Fibroblast of villous mesenchyme (primary cell): Measurements from ENCODE around the gene SRRM3. TPM values are rescaled to one million over a fixed set of nuclear protein-coding genes. Genes with fewer than 3 reads are reported as not detected.
A peak's percentile ranks its signal among the peaks of the same experiment; 100 is the strongest.
"Not testable (repeated sequence)": the region's sequence is repeated elsewhere in the genome, so short reads cannot be mapped to it uniquely, and the experiment has no call there.

Experiments
- DNase-seq: peaks from one replicate; pipeline ENCODE4 v3.0.0-alpha.2; 2010; ENCODE audit warnings: low read depth
- H3K4me3 ChIP-seq: 2 replicates; pipeline ENCODE4 v1.5.1; 2011; ENCODE audit warnings: low read depth, mild to moderate bottlenecking, low read length
- total RNA-seq: library from RNA; depleted of rRNA; stranded (reverse); fragments of >200 nt; gene quantifications from 2 replicates; pipeline ENCODE4 v1.2.3, GENCODE V29; 2012
- TF ChIP-seq, protein P1 (sequence below): IDR thresholded peaks from 2 replicates; pipeline ENCODE4 v1.5.1; 2012; ENCODE audit warnings: low read depth, mild to moderate bottlenecking, low read length; ENCODE audit not compliant: insufficient read depth

The SRRM3 gene
- total RNA-seq, 1 donor = 0.43 TPM

DNA sequence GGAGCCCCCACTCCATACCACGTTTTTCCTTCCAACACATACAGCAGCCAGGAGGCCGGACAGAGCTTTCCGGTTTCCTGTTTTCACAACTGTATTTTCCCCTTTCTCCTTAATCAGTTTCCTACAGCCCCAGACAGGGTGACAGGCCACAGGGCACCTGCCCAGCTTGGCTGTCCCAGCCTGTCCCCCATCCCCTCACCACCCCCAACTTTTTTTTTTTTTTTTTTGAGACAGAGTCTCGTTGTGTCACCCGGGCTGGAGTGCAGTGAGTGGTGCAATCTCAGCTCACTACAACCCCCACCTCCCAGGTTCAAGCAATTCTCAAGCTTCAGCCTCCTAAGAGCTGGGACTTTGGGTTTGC is 90.5 kb downstream of the SRRM3 start:
- peak overlapping the region; percentile 32 for H3K4me3 ChIP-seq
- TF ChIP-seq, protein P1, sequence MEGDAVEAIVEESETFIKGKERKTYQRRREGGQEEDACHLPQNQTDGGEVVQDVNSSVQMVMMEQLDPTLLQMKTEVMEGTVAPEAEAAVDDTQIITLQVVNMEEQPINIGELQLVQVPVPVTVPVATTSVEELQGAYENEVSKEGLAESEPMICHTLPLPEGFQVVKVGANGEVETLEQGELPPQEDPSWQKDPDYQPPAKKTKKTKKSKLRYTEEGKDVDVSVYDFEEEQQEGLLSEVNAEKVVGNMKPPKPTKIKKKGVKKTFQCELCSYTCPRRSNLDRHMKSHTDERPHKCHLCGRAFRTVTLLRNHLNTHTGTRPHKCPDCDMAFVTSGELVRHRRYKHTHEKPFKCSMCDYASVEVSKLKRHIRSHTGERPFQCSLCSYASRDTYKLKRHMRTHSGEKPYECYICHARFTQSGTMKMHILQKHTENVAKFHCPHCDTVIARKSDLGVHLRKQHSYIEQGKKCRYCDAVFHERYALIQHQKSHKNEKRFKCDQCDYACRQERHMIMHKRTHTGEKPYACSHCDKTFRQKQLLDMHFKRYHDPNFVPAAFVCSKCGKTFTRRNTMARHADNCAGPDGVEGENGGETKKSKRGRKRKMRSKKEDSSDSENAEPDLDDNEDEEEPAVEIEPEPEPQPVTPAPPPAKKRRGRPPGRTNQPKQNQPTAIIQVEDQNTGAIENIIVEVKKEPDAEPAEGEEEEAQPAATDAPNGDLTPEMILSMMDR = no peak
- DNase-seq = peak; percentile 44

- not testable (repeated sequence) for DNase-seq, H3K4me3 ChIP-seq
These were observed 91.2 kb downstream of the SRRM3 start for GRCh38 chr7:76292911-76293310.

GRCh38 chr7:76293407-76293901 is 91.8 kb downstream of the SRRM3 start:
- TF ChIP-seq, protein P1 = no peak
- no peak overlapping the region for H3K4me3 ChIP-seq
- DNase-seq = no peak

- peak overlapping the region; percentile 39 for H3K4me3 ChIP-seq
- peak; percentile 96 for DNase-seq
- TF ChIP-seq, protein P1 = no peak
These were observed 92.8 kb downstream of the SRRM3 start for GRCh38 chr7:76294344-76295024.

DNA sequence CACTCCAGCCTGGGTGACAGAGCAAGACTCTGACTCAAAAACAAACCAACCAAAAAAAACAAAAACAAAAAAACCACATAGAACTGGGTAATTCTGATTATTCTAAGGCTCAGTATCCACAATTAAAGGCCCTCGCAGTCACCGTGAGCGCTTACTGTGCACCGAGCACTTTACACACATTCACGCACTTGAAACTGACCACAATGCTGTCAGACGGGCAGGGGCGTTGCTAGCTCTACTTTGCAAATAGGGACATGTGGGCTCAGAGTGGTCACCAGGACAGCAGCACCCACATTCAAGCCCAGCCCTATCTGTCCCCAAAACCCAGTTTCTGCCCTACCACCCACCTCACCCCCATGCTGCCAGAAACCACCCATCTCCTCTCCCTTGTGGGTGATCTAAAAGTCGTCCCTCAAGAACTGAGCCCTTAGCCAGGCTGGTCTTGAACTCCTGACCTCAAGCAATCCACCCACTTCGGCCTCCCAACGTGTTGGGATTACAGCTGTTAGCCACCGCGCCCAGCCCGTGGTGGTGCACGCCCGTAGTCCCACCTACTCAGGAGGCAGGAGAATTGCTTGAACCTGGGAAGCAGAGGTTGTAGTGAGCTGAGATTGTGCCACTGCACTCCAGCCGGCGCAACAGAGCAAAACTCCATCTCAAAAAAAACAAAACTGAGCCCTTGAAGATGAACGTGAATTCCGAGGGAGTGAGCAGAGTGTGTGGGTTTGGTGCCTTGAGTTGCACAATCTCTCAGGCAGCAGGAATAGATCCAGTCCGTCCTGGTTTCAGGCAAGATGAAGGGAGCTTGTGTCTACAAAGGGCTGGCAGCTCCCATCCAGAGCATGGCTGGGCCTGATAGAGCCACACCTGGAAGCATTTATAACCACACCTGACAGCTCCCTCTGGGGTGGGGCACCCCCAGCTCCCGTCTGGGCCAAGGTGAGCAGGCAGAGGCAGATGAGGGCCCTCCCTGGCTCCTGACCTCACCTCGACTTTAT is 95.3 kb downstream of the SRRM3 start:
- no peak overlapping the region for H3K4me3 ChIP-seq
- TF ChIP-seq, protein P1 = no peak
- DNase-seq = peak; percentile 92

DNA sequence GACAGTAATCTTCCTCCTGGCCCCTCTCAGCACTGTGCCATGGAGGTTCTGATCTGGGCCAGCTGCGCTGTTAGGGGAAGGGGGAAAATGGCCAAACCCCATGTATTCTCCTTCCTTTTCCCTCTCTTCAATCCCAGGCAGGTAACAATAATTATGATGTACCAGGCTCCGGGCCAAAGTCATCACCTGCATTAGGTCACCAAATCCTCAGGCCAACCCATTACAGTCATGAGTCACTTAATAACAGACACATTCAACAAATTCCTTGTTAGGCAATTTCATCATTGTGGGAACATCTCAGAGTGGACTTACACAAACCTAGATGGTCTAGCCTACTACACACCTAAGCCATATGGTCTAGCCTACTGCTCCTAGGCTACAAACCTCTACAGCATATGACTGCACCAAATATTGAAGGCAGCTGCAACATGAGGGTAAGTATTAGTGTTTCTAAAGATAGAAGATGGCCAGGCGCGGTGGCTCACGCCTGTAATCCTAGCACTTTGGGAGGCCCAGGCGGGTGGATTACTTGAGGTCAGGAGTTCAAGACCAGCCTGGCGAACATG is 98.6 kb downstream of the SRRM3 start:
- DNase-seq = peak; percentile 76
- TF ChIP-seq, protein P1 = no peak
- no peak overlapping the region for H3K4me3 ChIP-seq

DNA sequence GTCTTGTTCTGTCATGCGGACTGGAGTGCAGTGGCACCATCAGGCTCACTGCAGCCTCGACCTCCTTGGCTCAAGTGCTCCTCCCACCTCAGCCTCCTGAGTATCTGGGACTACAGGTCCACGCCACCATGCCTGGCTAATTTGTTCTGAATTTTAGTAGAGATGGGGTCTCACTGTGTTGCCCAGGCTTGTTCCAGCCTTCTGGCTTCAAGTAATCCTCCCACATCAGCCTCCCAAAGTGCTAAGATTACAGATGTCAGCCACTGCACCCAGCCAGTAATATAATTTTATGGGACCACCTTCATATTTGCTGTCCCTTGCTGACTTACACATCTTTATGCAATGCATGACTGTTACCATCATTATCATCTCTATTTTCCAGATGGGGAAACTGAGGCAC is 99.3 kb downstream of the SRRM3 start:
- TF ChIP-seq, protein P1 = no peak
- no peak overlapping the region for H3K4me3 ChIP-seq
- no peak for DNase-seq
